ENCODE measurements around the gene SEPTIN10. TPM values are rescaled to one million over a fixed set of nuclear protein-coding genes. Genes with fewer than 3 reads are reported as not detected.

SEPTIN10 gene
- total and polyA plus RNA-seq, 2 of the 8 experiments (the other 6 are each of a cell fraction or from before 2014, with no cell fraction given), result 23.7 to 101 TPM

- no peak overlapping the region for H3K27ac ChIP-seq (ENCODE audit: low read depth, low read length)
- H3K56ac ChIP-seq (replicated peaks; ENCODE audit: insufficient read length, low read depth, low read length), result no peak overlapping the region
- H3K79me2 ChIP-seq (ENCODE audit: control insufficient read depth in 1 of 2, insufficient read depth in 2 of 2, low read length in 2 of 2), result no peaks in the 10 kb centered on the region
- H4K5ac ChIP-seq (ENCODE audit: insufficient read length, low read depth, low read length), result no peak overlapping the region
- no peak overlapping the region for H3K18ac ChIP-seq (ENCODE audit: extremely low read depth, low read length)
- H3K4me2 ChIP-seq (ENCODE audit: insufficient read depth in 1 of 2, low read depth in 2 of 2, low read length in 2 of 2), result no peak overlapping the region
- H4K91ac ChIP-seq (replicated peaks; ENCODE audit: insufficient read length, low read length), result no peak overlapping the region
- H4K8ac ChIP-seq (ENCODE audit: extremely low read depth, insufficient read depth, low read length), result no peak overlapping the region; the same call in 1 of the 2 replicates
- H3K4me3 ChIP-seq (ENCODE audit: extremely low read depth in 1 of 4, insufficient read depth in 2 of 4, low read depth in 3 of 4, low read length in 4 of 4), result no peak overlapping the region
- no peak overlapping the region for H3K23ac ChIP-seq (ENCODE audit: insufficient read length)
- DNase-seq (ENCODE audit: low read depth in 1 of 2, low spot score in 2 of 2), result no peak
- no peaks in the 10 kb centered on the region for H3K79me1 ChIP-seq (ENCODE audit: low read depth, low read length)
- no peak overlapping the region for H2AFZ ChIP-seq (ENCODE audit: low read length)
- H2AK5ac ChIP-seq (ENCODE audit: low read depth, low read length), result no peak overlapping the region
- no peak overlapping the region for H2BK15ac ChIP-seq (ENCODE audit: low read length)
- no peaks in the 10 kb centered on the region for H3K4me1 ChIP-seq (replicated peaks in 1 of 4; ENCODE audit: control insufficient read depth in 3 of 4, insufficient read depth in 4 of 4, low read length in 3 of 4)
- no peak overlapping the region for H2BK120ac ChIP-seq (replicated peaks; ENCODE audit: low read depth, low read length)
- no peak overlapping the region for H2BK12ac ChIP-seq (ENCODE audit: low read depth, low read length)
- CTCF ChIA-PET (ENCODE audit: partially characterized antibody), result interaction anchor here (1.0 to 4.6 kb wide), 4 partner anchors 8 to 22 kb away, joined by 4 to 26 read pairs (median 10); no protein-coding TSS in a partner anchor
- POLR2A ChIA-PET (ENCODE audit: partially characterized antibody), result no interaction called here
- 92% methylated on average over 12 of the region's 13 CpGs; no CpG with 5 or more reads in 1 of the 2 experiments for WGBS, 2 experiments (ENCODE audit: extremely low coverage in 1 of 2, insufficient coverage in 1 of 2, insufficient read length in 1 of 2, insufficient replicate concordance in 2 of 2, low coverage in 1 of 2, low lambda C conversion rate in 2 of 2, missing lambda C conversion rate in 1 of 2)
- no peak overlapping the region for H3K4ac ChIP-seq (replicated peaks; ENCODE audit: insufficient read length, low read depth, low read length)
- H2BK20ac ChIP-seq (ENCODE audit: low read length), result no peak overlapping the region
- no peaks in the 10 kb centered on the region for H3K27me3 ChIP-seq (replicated peaks in 1 of 4; ENCODE audit: control insufficient read depth in 3 of 4, extremely low read depth in 1 of 4, insufficient read depth in 3 of 4, low read length in 3 of 4)
- H4K20me1 ChIP-seq (replicated peaks in 1 of 2; ENCODE audit: control insufficient read depth in 1 of 2, insufficient read depth in 2 of 2, low read length in 2 of 2), result no peaks in the 10 kb centered on the region
- no peak overlapping the region for H2BK5ac ChIP-seq (ENCODE audit: low read depth, low read length)
- H3K9ac ChIP-seq (replicated peaks in 1 of 4; ENCODE audit: extremely low read depth in 1 of 4, low read depth in 3 of 4, low read length in 3 of 4), result no peak overlapping the region
- no peak for FAIRE-seq
- H3K36me3 ChIP-seq (ENCODE audit: control insufficient read depth in 2 of 4, insufficient read depth in 4 of 4, low read length in 3 of 4), result no peaks in the 10 kb centered on the region
- H3K9me3 ChIP-seq (ENCODE audit: insufficient read depth in 2 of 2, low read depth in 1 of 2, low read length in 1 of 2), result no peaks in the 10 kb centered on the region
- no peak overlapping the region for H3K14ac ChIP-seq (ENCODE audit: insufficient read length)
- peaks cover 2% of the 10 kb centered on the region; the same call in 1 of the 2 replicates for H3K23me2 ChIP-seq (ENCODE audit: low read depth, low read length)
- TF ChIP-seq BACH1 (IDR thresholded peaks at IDR 0.05; ENCODE audit: low read length), result no peak
- no peak for TF ChIP-seq NANOG (IDR thresholded peaks at IDR 0.05; ENCODE audit: insufficient read depth, low read depth, low read length, poor library complexity, severe bottlenecking)
- TF ChIP-seq EGR1 (IDR thresholded peaks at IDR 0.05; ENCODE audit: borderline replicate concordance, low read depth, low read length), result no peak
- TF ChIP-seq SUZ12 (IDR thresholded peaks at IDR 0.05; ENCODE audit: low read length), result no peak
- TF ChIP-seq SIN3A (conservative IDR thresholded peaks at IDR 0.05 in 1 of 2, IDR thresholded peaks at IDR 0.05 in 1 of 2; ENCODE audit: low read depth in 1 of 2, low read length in 2 of 2), result no peak
- no peak for TF ChIP-seq EP300 (IDR thresholded peaks at IDR 0.05; ENCODE audit: borderline replicate concordance in 1 of 2, low read depth in 2 of 2, low read length in 2 of 2)
- no peak for TF ChIP-seq TAF7 (optimal IDR thresholded peaks at IDR 0.05; ENCODE audit: borderline replicate concordance, low read depth, low read length)
- no peak for TF ChIP-seq KDM1A (IDR thresholded peaks at IDR 0.05; ENCODE audit: borderline replicate concordance, low read length)
- no peak for TF ChIP-seq POLR2A (IDR thresholded peaks at IDR 0.05; ENCODE audit: control extremely low read depth in 1 of 2, low read depth in 2 of 2, low read length in 2 of 2)
- TF ChIP-seq NRF1 (IDR thresholded peaks at IDR 0.05; ENCODE audit: low read depth, low read length), result no peak
- TF ChIP-seq RAD21 (IDR thresholded peaks at IDR 0.05 in 1 of 2, conservative IDR thresholded peaks at IDR 0.05 in 1 of 2; ENCODE audit: low read depth in 2 of 2, low read length in 2 of 2), result no peak
- no peak for TF ChIP-seq CHD2 (IDR thresholded peaks at IDR 0.05; ENCODE audit: low read length)
These were observed 90.0 kb downstream of the SEPTIN10 start for GRCh38 chr2:109523536-109524361.

Data from H1 (cell line).